HG03439 (cell line): Measurements from ENCODE around the gene C8A.

Source experiments
- ATAC-seq: cut with Tn5 transposase; IDR thresholded peaks from one replicate; pipeline ENCODE4 v1.9.1; 2021; ENCODE audit warnings: mild to moderate bottlenecking, moderate library complexity; ENCODE audit not compliant: unreplicated experiment

C8A gene

GRCh38 chr1:56923201-56923600 lies 68.6 kb downstream of the C8A start:
- ATAC-seq = no peak

GRCh38 chr1:56924116-56924515 lies 69.5 kb downstream of the C8A start:
- ATAC-seq = no peak

DNA sequence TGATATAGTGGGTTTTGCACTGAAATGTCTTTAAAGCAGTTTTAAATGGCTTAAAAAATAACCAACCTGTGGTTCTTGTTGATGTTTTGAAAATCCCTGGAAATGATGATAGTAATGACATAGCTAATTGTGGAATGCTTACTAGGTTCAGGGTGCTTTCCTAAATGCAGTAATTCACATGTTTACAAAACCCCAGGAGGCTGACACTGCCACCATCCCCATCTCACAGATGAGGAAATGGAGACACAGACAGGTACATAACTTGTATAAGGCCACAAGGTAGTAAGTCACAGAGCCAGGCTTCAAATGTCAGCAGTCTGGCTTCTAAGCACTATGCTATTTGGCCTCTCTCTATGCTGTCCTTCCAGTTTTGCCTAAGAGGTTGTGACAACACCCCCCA lies 70.6 kb downstream of the C8A start:
- ATAC-seq = no peak

DNA sequence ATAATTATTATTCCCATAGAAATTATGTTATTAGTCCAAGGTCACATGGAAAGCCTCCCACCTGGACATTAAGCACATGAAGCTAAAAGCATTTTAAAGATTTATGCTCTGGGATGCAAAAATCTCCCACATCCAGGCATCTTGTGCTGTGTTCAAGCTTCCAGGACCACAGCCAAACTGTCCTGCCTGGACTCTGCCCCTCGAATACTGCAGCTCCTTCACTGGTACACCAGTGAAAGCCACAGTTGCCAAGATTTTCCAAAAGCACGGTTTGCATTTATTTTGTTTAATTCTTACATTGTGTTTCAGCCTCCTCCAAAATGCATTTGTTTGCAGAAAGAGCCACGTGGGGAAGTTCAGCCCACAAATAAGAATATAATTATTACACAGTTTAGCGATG lies 72.6 kb downstream of the C8A start:
- ATAC-seq = no peak

DNA sequence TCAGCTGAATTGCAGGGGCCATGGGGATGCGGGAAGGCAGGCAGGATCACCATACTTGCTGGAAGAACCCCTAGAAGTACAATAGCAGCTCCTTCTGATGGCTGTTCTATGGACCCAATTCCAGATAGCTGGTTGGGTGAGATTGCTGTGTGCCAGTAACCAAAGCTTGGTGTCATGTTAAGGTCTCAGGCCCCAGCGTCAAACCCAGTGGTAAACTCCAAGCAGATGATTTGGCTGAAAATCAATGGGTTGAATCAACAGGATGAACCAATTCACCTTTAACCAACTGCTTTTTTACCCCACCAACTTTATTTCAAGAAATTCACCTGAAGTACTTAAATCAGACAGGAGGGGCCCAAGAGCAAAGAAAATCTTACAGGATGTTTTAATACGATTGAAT lies 73.4 kb downstream of the C8A start:
- ATAC-seq = no peak

GRCh38 chr1:56929492-56929891 lies 74.9 kb downstream of the C8A start:
- ATAC-seq = no peak

- no peak for ATAC-seq
These were observed 76.6 kb downstream of the C8A start for GRCh38 chr1:56931211-56931610.

- ATAC-seq = no peak
These were observed 77.1 kb downstream of the C8A start for GRCh38 chr1:56931686-56932085.

- no peak for ATAC-seq
These were observed 78.6 kb downstream of the C8A start for GRCh38 chr1:56933161-56933560.

- ATAC-seq = no peak
These were observed 79.0 kb downstream of the C8A start for GRCh38 chr1:56933606-56934005.

DNA sequence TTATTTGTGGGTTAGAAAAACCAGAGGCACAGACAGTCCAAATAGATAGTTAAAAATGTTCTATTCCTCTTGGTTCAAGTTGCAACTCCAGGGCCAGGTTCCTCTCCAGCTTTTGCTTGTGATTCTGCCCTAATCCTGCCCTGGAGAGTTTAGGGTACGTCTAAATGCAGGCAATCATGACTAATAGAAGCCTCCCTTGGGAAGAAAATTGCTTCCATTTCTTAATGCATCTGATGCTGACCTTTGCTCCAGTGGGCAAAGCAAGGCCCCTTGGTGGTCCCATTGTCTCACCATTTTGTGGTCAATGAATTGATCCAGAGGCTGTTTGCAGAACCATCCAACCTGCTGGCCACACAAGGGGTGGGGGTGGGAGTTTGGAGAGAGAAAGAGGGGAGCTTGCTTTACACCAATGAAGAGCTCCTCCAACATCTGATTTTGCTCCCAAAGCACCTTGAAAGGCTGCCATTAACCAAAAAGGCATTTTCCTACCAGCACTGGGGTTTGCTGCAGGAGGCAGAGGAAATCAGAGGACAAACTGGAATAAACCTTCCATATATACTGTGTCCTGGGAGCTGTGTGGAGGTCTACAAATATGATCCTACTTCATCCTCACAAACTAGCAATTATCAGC lies 79.9 kb downstream of the C8A start:
- no peak for ATAC-seq

- ATAC-seq = no peak
These were observed 84.0 kb downstream of the C8A start for GRCh38 chr1:56938646-56939045.

DNA sequence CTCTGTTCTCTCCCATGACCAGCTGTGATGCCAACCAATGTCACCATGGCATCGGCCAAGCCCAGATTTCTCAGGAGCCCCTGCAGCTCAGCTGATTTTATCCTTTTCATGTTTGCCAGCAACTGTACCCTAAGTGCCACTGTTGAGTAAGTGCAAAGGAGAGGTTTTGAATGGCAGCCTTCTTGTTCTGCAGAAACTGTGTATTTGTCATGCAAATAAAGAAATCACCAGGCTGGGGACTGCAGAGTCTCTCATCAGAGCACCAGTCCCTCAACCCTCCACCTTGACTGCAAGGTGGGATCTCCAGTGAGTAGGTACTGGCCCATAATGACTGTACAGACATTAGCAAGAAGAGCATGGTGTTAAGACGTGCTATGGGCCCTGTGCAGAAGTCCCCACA lies 84.6 kb downstream of the C8A start:
- no peak for ATAC-seq

DNA sequence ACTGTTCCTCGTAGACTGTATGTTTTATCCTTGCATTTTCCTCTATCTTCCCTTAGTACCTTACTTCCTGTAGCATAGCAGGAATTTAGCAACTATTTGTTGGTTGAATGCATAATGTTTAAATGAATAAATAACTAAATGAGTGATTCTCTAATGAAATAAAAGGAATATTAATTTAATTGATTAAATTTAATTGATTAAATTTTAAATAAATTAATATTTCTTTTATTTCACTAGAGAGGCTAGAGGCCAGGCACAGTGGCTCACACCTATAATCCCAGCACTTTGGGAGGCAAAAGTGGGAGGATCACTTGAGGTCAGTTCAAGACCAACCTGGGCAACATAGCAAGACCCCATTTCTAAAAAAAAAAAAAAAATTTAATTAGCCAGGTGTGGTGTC lies 85.4 kb downstream of the C8A start:
- ATAC-seq = no peak

DNA sequence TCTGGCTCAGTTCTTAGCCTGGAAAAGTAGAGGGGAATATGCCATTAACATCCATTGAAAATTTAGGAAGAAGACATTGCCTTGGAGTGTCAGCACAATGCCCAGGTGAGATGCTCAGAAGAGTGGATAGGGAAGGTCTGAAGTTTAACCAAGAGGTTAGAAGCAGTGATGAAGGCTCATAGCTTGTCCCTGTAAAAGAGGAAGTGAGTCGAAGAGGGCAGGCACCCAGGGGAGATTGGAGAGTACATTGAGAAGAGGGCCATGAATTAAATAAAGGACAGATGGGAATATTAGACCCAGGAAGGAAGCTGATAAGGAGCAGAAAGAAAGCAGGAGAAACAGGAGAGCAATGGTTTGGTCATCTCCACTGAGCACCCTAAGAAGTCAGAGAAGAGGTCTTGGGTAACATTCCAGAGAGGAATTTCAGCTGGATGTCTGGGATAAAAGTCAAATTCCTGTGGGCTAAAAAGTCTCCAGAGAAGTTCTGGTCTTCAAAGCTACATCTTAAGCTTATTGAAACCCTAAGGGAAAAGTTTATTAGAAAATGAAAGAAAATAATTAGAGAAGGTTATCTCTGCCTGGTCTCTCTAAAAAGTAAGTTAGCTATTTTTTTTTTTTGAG lies 93.9 kb downstream of the C8A start:
- no peak for ATAC-seq

GRCh38 chr1:56952501-56952900 lies 97.9 kb downstream of the C8A start:
- ATAC-seq = no peak

DNA sequence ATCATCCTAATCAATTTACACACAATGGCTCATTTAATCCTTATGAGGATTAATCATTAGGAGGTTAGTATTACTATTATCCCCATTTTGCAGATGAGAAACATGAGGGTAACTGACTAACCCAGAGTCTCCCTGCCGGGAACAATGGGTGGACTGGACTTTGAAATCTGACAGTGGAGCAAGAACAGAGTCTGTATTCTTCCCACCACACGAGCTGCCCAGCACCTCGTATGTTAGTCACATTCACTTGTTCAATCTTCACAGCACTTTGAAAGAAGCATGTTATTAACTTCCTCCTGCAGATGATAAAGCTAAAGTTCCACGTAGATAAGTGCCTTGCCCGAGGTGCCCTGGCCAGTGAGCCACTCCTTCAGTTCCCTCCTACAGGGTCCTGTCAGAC lies 98.8 kb downstream of the C8A start:
- no peak for ATAC-seq

DNA sequence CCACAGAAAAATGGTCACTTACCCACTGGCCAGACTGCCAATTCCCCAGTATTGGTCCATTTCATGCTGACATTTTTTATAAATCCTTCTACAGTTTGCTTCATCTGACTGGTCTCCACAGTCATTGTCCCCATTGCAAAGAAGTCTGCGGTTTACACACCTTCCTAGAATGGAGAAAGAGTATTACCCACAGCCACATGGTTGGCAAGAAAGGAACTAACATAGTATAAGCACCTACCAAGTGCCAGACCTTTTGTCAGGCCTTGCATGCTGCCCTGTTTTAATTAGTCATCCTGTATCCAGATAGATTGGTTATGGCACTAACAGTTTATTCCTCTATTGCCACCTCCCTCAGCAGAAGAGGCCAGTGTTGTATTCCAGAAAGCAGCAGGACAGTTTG lies 100.1 kb downstream of the C8A start:
- no peak for ATAC-seq

- ATAC-seq = no peak
These were observed 103.3 kb downstream of the C8A start for GRCh38 chr1:56957931-56958330.

DNA sequence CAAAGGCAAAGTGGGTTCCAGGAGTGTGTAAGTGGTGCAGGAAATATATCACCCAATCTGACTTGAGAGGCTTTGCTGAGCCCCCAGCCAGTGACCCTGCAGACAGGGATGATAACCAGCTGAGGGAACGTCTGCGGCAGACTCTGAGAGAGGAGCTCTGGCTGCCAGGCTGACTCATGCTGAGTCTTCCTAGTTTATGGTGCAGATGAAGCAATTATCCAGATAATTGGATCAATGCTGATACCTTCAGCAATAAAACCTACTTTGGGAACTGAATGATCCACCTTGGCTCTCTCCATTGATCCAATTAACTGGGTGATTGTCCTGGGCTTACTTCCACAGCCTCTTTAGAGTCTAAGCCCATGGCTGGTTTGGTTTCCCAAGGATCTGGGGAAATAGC lies 103.9 kb downstream of the C8A start:
- ATAC-seq = no peak

DNA sequence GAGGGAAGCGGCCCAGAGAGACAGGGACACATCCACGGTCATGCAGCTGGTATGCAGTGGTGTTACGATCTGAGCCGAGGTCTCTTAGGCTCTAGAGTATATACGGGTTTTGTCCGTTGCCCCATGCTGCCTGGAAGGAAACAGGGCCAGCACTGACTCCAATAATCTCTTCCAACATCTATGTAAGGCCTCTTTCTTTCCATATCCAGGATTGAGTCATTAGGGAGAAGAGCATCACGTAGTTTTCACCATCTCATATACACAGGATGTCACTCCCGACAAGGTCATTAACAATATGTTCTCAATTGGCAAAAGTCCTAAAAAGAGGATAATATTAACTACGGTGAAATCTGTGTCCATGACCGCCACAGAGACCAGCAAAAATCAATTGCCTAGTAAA lies 106.8 kb downstream of the C8A start:
- ATAC-seq = no peak

DNA sequence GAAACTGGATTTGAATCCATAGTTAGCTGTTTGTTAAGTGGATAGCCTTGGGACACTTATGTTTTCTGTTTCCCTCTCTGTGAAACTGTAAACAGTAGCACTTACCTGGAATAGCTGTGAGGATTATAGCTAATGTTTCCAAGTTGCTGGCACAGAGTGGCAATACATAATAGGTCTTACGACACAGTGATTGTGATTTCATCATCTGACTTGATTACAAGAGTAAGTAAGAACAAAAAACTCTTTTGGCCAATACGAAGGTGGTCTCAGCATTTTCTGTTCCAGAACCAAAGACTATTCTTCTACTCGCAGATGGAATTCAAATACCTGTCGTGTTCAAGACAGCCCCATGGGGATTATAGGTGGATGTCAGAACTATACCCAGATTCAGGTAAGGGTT lies 109.1 kb downstream of the C8A start:
- ATAC-seq = no peak

DNA sequence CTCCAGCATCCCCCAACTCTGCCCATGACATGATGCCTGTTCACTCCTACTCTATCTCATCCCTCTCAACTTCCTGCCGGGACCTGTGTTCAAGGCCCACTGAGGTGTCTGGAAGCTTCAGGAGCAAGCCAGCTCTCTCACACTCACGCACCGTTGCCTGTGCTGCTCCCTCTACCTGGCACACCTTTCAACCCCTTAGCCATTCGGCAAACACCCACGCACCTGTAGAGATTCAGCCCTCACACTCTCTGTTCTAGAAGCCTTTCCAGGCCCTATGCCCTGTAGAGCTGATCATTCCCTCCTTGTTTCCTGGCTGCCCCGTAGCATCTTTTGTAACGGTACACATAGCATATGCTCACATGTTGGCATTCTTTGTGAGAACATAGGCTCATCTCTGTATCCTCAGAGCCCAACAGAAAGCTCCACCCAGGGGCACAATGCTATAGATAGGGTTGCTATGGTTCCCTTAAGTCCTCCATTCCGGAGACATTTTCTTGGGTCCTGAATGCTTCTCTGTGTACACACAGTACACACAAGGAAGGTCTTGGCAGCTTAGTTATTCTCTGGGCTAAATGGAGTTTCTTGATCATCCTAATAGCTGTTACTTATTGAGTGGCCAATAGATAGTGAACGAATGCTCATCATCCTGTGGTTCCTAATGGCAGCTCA lies 109.9 kb downstream of the C8A start:
- no peak for ATAC-seq
